Fibroblast of lung (primary cell): ENCODE results near the gene TRH. TPM values are rescaled to one million over a fixed set of nuclear protein-coding genes. Genes with fewer than 3 reads are reported as not detected.

Experiments used
- DNase-seq, 2 donors: peaks; one replicate each; pipeline versions ENCODE4 v3.0.0 to v3.0.0-alpha.2; 2010; ENCODE audit warnings: low read depth in 2 of 2
- H2AFZ ChIP-seq: 2 replicates; pipeline ENCODE4 v1.5.1; 2012; ENCODE audit warnings: low read length, control low read depth, inconsistent platforms
- H3K27ac ChIP-seq: 2 replicates; pipeline ENCODE4 v1.5.1; 2011; ENCODE audit warnings: low read length, control low read depth; ENCODE audit not compliant: insufficient read depth
- H3K27me3 ChIP-seq: 2 replicates; pipeline ENCODE4 v1.5.1; 2011; ENCODE audit warnings: mild to moderate bottlenecking, low read length; ENCODE audit not compliant: control insufficient read depth, insufficient read depth
- H3K36me3 ChIP-seq: 2 replicates; pipeline ENCODE4 v1.5.1; 2011; ENCODE audit warnings: low read length; ENCODE audit not compliant: control insufficient read depth, insufficient read depth
- H3K4me1 ChIP-seq: 2 replicates; pipeline ENCODE4 v1.5.1; 2011; ENCODE audit warnings: low read length; ENCODE audit not compliant: control insufficient read depth, insufficient read depth; ENCODE audit errors: extremely low read depth
- H3K4me2 ChIP-seq: 2 replicates; pipeline ENCODE4 v1.5.1; 2011; ENCODE audit warnings: low read length, control low read depth; ENCODE audit not compliant: insufficient read depth; ENCODE audit errors: extremely low read depth
- H3K4me3 ChIP-seq, 4 experiments: fragments of 200-600 bp in 1 of 4; sonication (generic) in 1 of 4; replicated peaks in 1 of 4; 2 replicates each; pipeline ENCODE4 v1.5.1; 2011 to 2016; ENCODE audit warnings: low read length in 4 of 4, low read depth in 3 of 4, mild to moderate bottlenecking in 3 of 4, control low read depth in 2 of 4, inconsistent platforms in 1 of 4, mixed read lengths in 1 of 4; ENCODE audit not compliant: insufficient read depth in 1 of 4; ENCODE audit errors: control extremely low read depth in 1 of 4
- H3K79me2 ChIP-seq: 2 replicates; pipeline ENCODE4 v1.5.1; 2012; ENCODE audit warnings: mild to moderate bottlenecking, low read length, inconsistent platforms; ENCODE audit not compliant: control insufficient read depth, insufficient read depth
- H3K9ac ChIP-seq: 2 replicates; pipeline ENCODE4 v1.5.1; 2011; ENCODE audit warnings: mild to moderate bottlenecking, low read length, control low read depth; ENCODE audit not compliant: insufficient read depth
- H3K9me3 ChIP-seq: 2 replicates; pipeline ENCODE4 v1.5.1; 2012; ENCODE audit warnings: low read depth, low read length; ENCODE audit not compliant: control insufficient read depth, insufficient read depth
- H4K20me1 ChIP-seq: 2 replicates; pipeline ENCODE4 v1.5.1; 2011; ENCODE audit warnings: low read length; ENCODE audit not compliant: control insufficient read depth, insufficient read depth; ENCODE audit errors: extremely low read depth
- EZH2 ChIP-seq: IDR thresholded peaks from 2 replicates; pipeline ENCODE4 v1.5.1; 2012; ENCODE audit warnings: low read length, control low read depth, mild to moderate bottlenecking; ENCODE audit errors: missing control alignments
- polyA plus RNA-seq, 2 donors: library from polyadenylated mRNA; depleted of rRNA in 1 of 2; stranded (reverse) in 1 of 2; unstranded in 1 of 2; fragments of >200 nt; gene quantifications; 2 replicates each; pipeline ENCODE4 v1.2.1, GENCODE V29; 2011 to 2012; ENCODE audit warnings: missing spikeins in 1 of 2
- total RNA-seq: library from RNA; depleted of rRNA; stranded (reverse); fragments of >200 nt; gene quantifications from 2 replicates; pipeline ENCODE4 v1.2.1, GENCODE V29; 2014
- TF ChIP-seq, protein P1 (sequence below), 2 donors: IDR thresholded peaks in 1 of 2; conservative IDR thresholded peaks in 1 of 2; 1 replicate in 1 of 2; 2 replicates in 1 of 2; pipeline ENCODE4 v1.5.1; 2011 to 2012; ENCODE audit warnings: low read length in 2 of 2, control low read depth in 1 of 2, inconsistent platforms in 1 of 2, low read depth in 1 of 2, mild to moderate bottlenecking in 1 of 2

TRH gene
- total and polyA plus RNA-seq, 2 donors (not counting 1 experiment from before 2014, with no cell fraction given): not detected

DNA sequence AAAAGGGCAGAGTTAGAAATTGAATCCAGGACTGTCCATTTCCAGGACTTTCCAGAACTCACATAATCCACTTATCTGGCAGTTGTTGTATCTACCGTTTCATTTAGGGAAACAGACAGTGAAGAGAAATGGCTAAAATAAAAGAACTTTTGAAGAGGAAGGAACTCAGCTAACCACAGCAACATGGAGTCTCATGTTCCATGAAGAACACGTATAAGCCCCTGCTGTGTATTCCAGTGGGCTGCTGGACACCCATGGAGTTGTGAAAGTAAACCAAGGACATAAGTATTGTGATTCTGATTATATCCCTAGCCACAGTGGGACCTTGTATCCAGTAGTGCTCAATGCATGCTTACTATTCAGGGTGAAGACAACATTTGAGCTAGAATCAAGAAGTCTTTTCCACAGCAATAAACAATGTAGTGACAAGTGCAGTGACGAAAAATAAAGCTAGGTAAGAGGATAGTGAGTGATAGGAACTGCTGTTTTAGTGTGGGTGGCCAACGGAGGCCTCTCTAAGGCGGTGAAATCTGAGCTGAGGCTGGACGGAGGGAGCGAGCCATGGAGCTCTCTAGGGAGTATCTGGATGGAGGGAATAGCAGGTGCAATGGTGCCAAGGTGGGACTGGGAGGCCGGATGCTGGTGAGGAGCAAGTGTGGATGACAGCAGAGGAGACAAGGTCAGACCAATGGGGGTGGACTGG, 26.8 kb upstream of the TRH start:
- TF ChIP-seq EZH2: no peak
- TF ChIP-seq, protein P1, sequence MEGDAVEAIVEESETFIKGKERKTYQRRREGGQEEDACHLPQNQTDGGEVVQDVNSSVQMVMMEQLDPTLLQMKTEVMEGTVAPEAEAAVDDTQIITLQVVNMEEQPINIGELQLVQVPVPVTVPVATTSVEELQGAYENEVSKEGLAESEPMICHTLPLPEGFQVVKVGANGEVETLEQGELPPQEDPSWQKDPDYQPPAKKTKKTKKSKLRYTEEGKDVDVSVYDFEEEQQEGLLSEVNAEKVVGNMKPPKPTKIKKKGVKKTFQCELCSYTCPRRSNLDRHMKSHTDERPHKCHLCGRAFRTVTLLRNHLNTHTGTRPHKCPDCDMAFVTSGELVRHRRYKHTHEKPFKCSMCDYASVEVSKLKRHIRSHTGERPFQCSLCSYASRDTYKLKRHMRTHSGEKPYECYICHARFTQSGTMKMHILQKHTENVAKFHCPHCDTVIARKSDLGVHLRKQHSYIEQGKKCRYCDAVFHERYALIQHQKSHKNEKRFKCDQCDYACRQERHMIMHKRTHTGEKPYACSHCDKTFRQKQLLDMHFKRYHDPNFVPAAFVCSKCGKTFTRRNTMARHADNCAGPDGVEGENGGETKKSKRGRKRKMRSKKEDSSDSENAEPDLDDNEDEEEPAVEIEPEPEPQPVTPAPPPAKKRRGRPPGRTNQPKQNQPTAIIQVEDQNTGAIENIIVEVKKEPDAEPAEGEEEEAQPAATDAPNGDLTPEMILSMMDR (conservative IDR thresholded peaks at IDR 0.05 in 1 of 2, IDR thresholded peaks at IDR 0.05 in 1 of 2; ENCODE audit: low read depth in 1 of 2, low read length in 2 of 2): no peak
- H2AFZ ChIP-seq: no peak overlapping the region
- no peak overlapping the region for H3K4me2 ChIP-seq
- H3K27ac ChIP-seq: no peak overlapping the region
- H3K4me1 ChIP-seq: no peaks in the 10 kb centered on the region
- no peaks in the 10 kb centered on the region for H3K79me2 ChIP-seq
- H3K36me3 ChIP-seq: no peaks in the 10 kb centered on the region
- H3K9me3 ChIP-seq: no peaks in the 10 kb centered on the region
- no peak for DNase-seq
- H4K20me1 ChIP-seq: no peaks in the 10 kb centered on the region
- H3K4me3 ChIP-seq: no peak overlapping the region
- H3K27me3 ChIP-seq: peaks cover 7% of the 10 kb centered on the region
- no peak overlapping the region for H3K9ac ChIP-seq

DNA sequence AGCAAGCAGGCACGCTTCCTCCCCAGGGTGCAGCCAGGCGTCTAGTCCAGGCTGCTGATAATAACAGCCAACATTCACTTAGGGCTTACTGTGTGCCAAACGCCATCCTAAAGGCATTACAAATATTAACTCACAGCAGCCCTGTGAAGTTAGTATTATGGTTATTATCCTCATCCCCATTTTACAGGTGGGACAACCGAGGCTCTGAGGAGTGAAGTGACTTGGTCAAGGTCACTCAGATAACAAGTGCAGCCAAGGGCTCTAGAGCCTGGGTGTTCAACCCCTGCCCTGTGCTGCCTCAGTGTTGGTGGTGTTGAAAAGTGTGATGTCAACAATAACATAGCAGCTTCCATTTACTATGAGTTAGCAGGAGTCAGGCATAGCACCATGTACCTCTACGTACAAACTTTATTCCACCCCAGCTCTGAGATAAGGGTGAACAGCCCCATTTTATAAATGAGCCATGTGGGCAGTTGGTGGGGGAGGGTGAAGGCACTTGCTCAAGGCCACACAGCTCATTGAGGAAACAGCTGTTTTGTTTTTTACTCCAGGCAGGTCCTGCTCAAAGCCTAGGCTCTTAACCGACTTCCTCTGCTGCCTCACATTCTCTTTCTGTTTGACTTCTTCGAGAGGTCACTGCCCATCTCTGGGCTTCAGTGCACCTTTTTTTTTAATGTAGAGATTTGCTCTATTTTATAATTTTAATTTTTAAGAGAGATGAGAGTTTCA, 24.0 kb upstream of the TRH start:
- no peaks in the 10 kb centered on the region for H3K4me1 ChIP-seq
- H3K4me2 ChIP-seq: no peak overlapping the region
- H3K27me3 ChIP-seq: peaks cover 9% of the 10 kb centered on the region
- H4K20me1 ChIP-seq: no peaks in the 10 kb centered on the region
- H3K36me3 ChIP-seq: no peaks in the 10 kb centered on the region
- no peak overlapping the region for H3K9ac ChIP-seq
- no peaks in the 10 kb centered on the region for H3K9me3 ChIP-seq
- no peak overlapping the region for H3K4me3 ChIP-seq
- no peak for TF ChIP-seq EZH2
- TF ChIP-seq, protein P1 (conservative IDR thresholded peaks at IDR 0.05 in 1 of 2, IDR thresholded peaks at IDR 0.05 in 1 of 2; ENCODE audit: low read depth in 1 of 2, low read length in 2 of 2): no peak
- no peak overlapping the region for H2AFZ ChIP-seq
- H3K79me2 ChIP-seq: no peaks in the 10 kb centered on the region
- DNase-seq: no peak
- no peak overlapping the region for H3K27ac ChIP-seq

DNA sequence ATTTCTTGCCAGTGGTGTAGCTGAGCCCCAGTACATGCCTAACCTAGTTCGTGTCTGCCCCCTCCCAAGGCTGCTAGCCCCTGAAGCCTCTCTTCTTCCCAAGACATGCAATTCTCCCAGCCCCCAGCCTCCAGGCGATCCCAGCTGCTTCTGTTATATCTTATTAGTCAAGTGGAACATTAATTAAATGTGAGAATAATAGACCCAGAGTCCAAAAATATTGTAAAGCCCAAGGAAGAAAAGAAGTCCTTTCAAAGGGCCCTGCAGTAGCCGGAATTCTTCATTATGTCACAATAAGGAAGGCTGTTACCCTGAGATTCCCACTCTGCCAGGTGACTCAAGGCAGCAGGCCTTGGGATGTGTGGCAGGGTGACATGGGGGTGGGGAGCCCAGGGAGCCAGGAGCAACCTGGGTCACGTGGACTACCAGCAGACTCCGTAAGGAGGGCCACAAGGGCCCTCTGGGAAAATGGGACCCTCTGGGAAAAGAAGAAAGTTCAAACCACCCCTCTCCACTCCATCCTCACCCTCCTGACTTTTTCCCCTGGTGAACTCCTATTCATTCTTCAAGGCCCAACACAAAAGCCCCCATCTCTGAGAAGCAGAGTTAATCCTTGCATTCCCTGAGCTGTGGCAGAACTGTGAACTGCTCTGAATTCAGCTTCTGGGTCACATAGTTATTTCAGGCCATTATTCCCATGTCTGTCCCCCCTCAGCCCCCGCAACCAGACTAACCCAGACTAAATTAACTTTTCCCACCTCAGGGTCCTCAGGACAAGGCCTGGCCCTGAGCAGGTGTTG, 21.8 kb upstream of the TRH start:
- Histone ChIP-seq H3K79me2 (no peaks in the 10 kb centered on the region), H3K9ac (no peak overlapping the region), H2AFZ (no peak overlapping the region), H3K4me2 (no peak overlapping the region), H3K27me3 (peaks cover 11% of the 10 kb centered on the region), H3K27ac (no peak overlapping the region), H3K4me3 (no peak overlapping the region), H3K4me1 (no peaks in the 10 kb centered on the region), H3K36me3 (no peaks in the 10 kb centered on the region), H3K9me3 (no peaks in the 10 kb centered on the region), H4K20me1 (no peaks in the 10 kb centered on the region)
- no peak for DNase-seq
- TF ChIP-seq EZH2: no peak
- TF ChIP-seq, protein P1 (conservative IDR thresholded peaks at IDR 0.05 in 1 of 2, IDR thresholded peaks at IDR 0.05 in 1 of 2; ENCODE audit: low read depth in 1 of 2, low read length in 2 of 2): no peak
